Naive thymus-derived CD8-positive, alpha-beta T cell (primary cell): ENCODE measurements around the gene FBXL22. TPM values are rescaled to one million over a fixed set of nuclear protein-coding genes. Genes with fewer than 3 reads are reported as not detected.

Source experiments
- ATAC-seq, 2 donors: fragments of 150-1000 bp; cut with Tn5 transposase in 1 of 2; sonication (Bioruptor Pico), chemical (Tn5 transposase) in 1 of 2; 1 replicate in 1 of 2; 2 replicates in 1 of 2; pipeline ENCODE4 v1.10.0; 2021; ENCODE audit warnings: mild to moderate bottlenecking in 2 of 2, moderate library complexity in 2 of 2
- POLR2A ChIA-PET: fragments of 350-600 bp; sonication (Branson Sonifier 250); formaldehyde crosslinking; loops from one replicate; lab custom pipeline; 2021; ENCODE audit warnings: antibody characterized with exemption; lab: Charles Lee
- DNase-seq, 10 donors: peaks; one replicate each; pipeline versions ENCODE4 v3.0.0 to v3.0.0-alpha.2; 2020 to 2022
- H3K27ac Mint-ChIP-seq, 10 donors: one replicate each; pipeline ENCODE4 v1.8.0; 2020 to 2022; ENCODE audit warnings: mild to moderate bottlenecking in 10 of 10, mixed read lengths in 10 of 10, moderate library complexity in 4 of 10, inconsistent platforms in 1 of 10
- H3K27me3 Mint-ChIP-seq, 5 donors: one replicate each; pipeline ENCODE4 v1.8.0; 2021 to 2022; ENCODE audit warnings: mixed read lengths in 5 of 5
- H3K36me3 Mint-ChIP-seq, 3 donors: one replicate each; pipeline ENCODE4 v1.8.0; 2020 to 2022; ENCODE audit warnings: mixed read lengths in 3 of 3, mild to moderate bottlenecking in 2 of 3, inconsistent platforms in 1 of 3
- H3K4me1 Mint-ChIP-seq, 4 donors: one replicate each; pipeline ENCODE4 v1.8.0; 2021 to 2022; ENCODE audit warnings: mixed read lengths in 4 of 4
- H3K4me3 Mint-ChIP-seq, 10 donors: one replicate each; pipeline ENCODE4 v1.8.0; 2020 to 2022; ENCODE audit warnings: mild to moderate bottlenecking in 10 of 10, mixed read lengths in 10 of 10, moderate library complexity in 6 of 10, inconsistent platforms in 1 of 10
- H3K9me3 Mint-ChIP-seq, 9 donors: one replicate each; pipeline ENCODE4 v1.8.0; 2020 to 2022; ENCODE audit warnings: mixed read lengths in 9 of 9, mild to moderate bottlenecking in 3 of 9, inconsistent platforms in 1 of 9, moderate library complexity in 1 of 9
- polyA plus RNA-seq, 3 donors: library from polyadenylated mRNA; unstranded; fragments of 300-500 nt; fragmentation: Illumina TruSeq; gene quantifications; one replicate each; pipeline ENCODE4 v1.2.3, GENCODE V29; 2021
- total RNA-seq, 8 experiments: library from RNA in 2 of 8; stranded (reverse) in 2 of 8; gene quantifications; one replicate each; pipeline ENCODE4 v1.2.3 and lab custom pipeline; 2021 to 2026

Gene FBXL22
- total and polyA plus RNA-seq, 5 experiments from 2014 or later = 1.5 to 2.7 (median 2.0) TPM

- Mint-ChIP-seq H3K9me3 (no peaks in the 10 kb centered on the region), H3K4me1 (peaks cover 0 to 10% (median 4%) of the 10 kb centered on the region in 4 donors), H3K27me3 (no peaks in the 10 kb centered on the region), H3K4me3 (no peak overlapping the region), H3K27ac (peak overlapping the region in 1 of 10 donors; percentile 6), H3K36me3 (peaks cover 7 to 89% (median 26%) of the 10 kb centered on the region in 3 donors)
- DNase-seq = no peak
- no peak for ATAC-seq
- POLR2A ChIA-PET = interaction anchor here (2.2 kb wide), 1 partner anchor 26 kb away, joined by 5 read pairs; no protein-coding TSS in a partner anchor
Measured at GRCh38 chr15:63572749-63573464, 24.3 kb upstream of the FBXL22 start.

GRCh38 chr15:63573533-63573932 is 23.7 kb upstream of the FBXL22 start:
- peak overlapping the region in 4 of 10 donors; percentile 1 to 54 (median 12) for H3K27ac Mint-ChIP-seq
- POLR2A ChIA-PET = interaction anchor here (2.2 kb wide), 1 partner anchor 26 kb away, joined by 5 read pairs; no protein-coding TSS in a partner anchor
- no peaks in the 10 kb centered on the region for H3K9me3 Mint-ChIP-seq
- H3K36me3 Mint-ChIP-seq = peaks cover 3 to 86% (median 22%) of the 10 kb centered on the region in 3 donors
- no peak overlapping the region for H3K4me3 Mint-ChIP-seq
- H3K27me3 Mint-ChIP-seq = no peaks in the 10 kb centered on the region
- ATAC-seq (no peak), DNase-seq (no peak)
- H3K4me1 Mint-ChIP-seq = peaks cover 0 to 10% (median 4%) of the 10 kb centered on the region in 4 donors

GRCh38 chr15:63575312-63575711 is 21.9 kb upstream of the FBXL22 start:
- H3K27ac Mint-ChIP-seq = peak overlapping the region in 1 of 10 donors; percentile 82
- peaks cover 3 to 10% (median 4%) of the 10 kb centered on the region in 4 donors for H3K4me1 Mint-ChIP-seq
- no peaks in the 10 kb centered on the region for H3K27me3 Mint-ChIP-seq
- no peaks in the 10 kb centered on the region for H3K9me3 Mint-ChIP-seq
- POLR2A ChIA-PET = no interaction called here
- DNase-seq (no peak), ATAC-seq (no peak)
- no peak overlapping the region for H3K4me3 Mint-ChIP-seq
- H3K36me3 Mint-ChIP-seq = peaks cover 3 to 82% (median 22%) of the 10 kb centered on the region in 3 donors

- Mint-ChIP-seq H3K4me1 (peaks cover 4 to 10% (median 6%) of the 10 kb centered on the region in 4 donors), H3K36me3 (peaks cover 3 to 80% (median 22%) of the 10 kb centered on the region in 3 donors), H3K27ac (peak overlapping the region in 4 of 10 donors; percentile 29 to 77 (median 62)), H3K27me3 (no peaks in the 10 kb centered on the region), H3K9me3 (no peaks in the 10 kb centered on the region), H3K4me3 (no peak overlapping the region)
- DNase-seq (no peak), ATAC-seq (no peak)
- POLR2A ChIA-PET = interaction anchor here (0.6 to 0.7 kb wide), 2 partner anchors 116 to 284 kb away, joined by 3 read pairs; no protein-coding TSS in a partner anchor
Measured at GRCh38 chr15:63576441-63576840, 20.7 kb upstream of the FBXL22 start.

GRCh38 chr15:63582179-63582578 is 15.0 kb upstream of the FBXL22 start:
- Mint-ChIP-seq H3K4me1 (peaks cover 14 to 19% (median 17%) of the 10 kb centered on the region in 4 donors), H3K27ac (peak overlapping the region in 9 of 10 donors; percentile 15 to 83 (median 44)), H3K27me3 (no peaks in the 10 kb centered on the region), H3K36me3 (peaks cover 13 to 80% (median 39%) of the 10 kb centered on the region in 3 donors), H3K4me3 (no peak overlapping the region), H3K9me3 (peaks cover 0 to 2% (median 0%) of the 10 kb centered on the region in 9 donors)
- POLR2A ChIA-PET = no interaction called here
- DNase-seq = no peak
- peak in 1 of 2 donors; percentile 27 for ATAC-seq

- Mint-ChIP-seq H3K36me3 (peaks cover 13 to 74% (median 39%) of the 10 kb centered on the region in 3 donors), H3K27me3 (no peaks in the 10 kb centered on the region), H3K9me3 (peaks cover 0 to 2% (median 0%) of the 10 kb centered on the region in 9 donors), H3K4me3 (no peak overlapping the region), H3K27ac (peak overlapping the region; percentile 15 to 83 (median 42)), H3K4me1 (peaks cover 14 to 19% (median 17%) of the 10 kb centered on the region in 4 donors)
- ATAC-seq = no peak
- no peak for DNase-seq
- POLR2A ChIA-PET = interaction anchor here (0.6 kb wide), 1 partner anchor 10 kb away, joined by 4 read pairs; no protein-coding TSS in a partner anchor
Measured at GRCh38 chr15:63582718-63583426, 14.3 kb upstream of the FBXL22 start.

GRCh38 chr15:63586790-63587189 is 10.4 kb upstream of the FBXL22 start:
- Mint-ChIP-seq H3K27me3 (no peaks in the 10 kb centered on the region), H3K9me3 (peaks cover 0 to 2% (median 0%) of the 10 kb centered on the region in 9 donors), H3K36me3 (peaks cover 30 to 87% (median 58%) of the 10 kb centered on the region in 3 donors), H3K4me3 (no peak overlapping the region), H3K4me1 (peaks cover 23 to 26% (median 24%) of the 10 kb centered on the region in 4 donors), H3K27ac (peak overlapping the region in 8 of 10 donors; percentile 8 to 64 (median 34))
- POLR2A ChIA-PET = no interaction called here
- ATAC-seq (no peak), DNase-seq (no peak)

GRCh38 chr15:63587527-63587926 is 9.7 kb upstream of the FBXL22 start:
- Mint-ChIP-seq H3K4me1 (peaks cover 20 to 30% (median 23%) of the 10 kb centered on the region in 4 donors), H3K36me3 (peaks cover 26 to 86% (median 54%) of the 10 kb centered on the region in 3 donors), H3K27ac (peak overlapping the region in 1 of 10 donors; percentile 11), H3K9me3 (peaks cover 0 to 2% (median 0%) of the 10 kb centered on the region in 9 donors), H3K4me3 (no peak overlapping the region), H3K27me3 (no peaks in the 10 kb centered on the region)
- POLR2A ChIA-PET = interaction anchor here (1.1 to 1.3 kb wide), 2 partner anchors 13 to 123 kb away, joined by 3 read pairs; no protein-coding TSS in a partner anchor
- DNase-seq = no peak
- no peak for ATAC-seq

GRCh38 chr15:63588826-63589225 is 8.4 kb upstream of the FBXL22 start:
- H3K27ac Mint-ChIP-seq = peak overlapping the region in 3 of 10 donors; percentile 15 to 38 (median 36)
- no peaks in the 10 kb centered on the region for H3K27me3 Mint-ChIP-seq
- POLR2A ChIA-PET = interaction anchor here (0.9 to 1.3 kb wide), 3 partner anchors 10 to 124 kb away, joined by 3 read pairs; no protein-coding TSS in a partner anchor

GRCh38 chr15:63593705-63594671 is 3.2 kb upstream of the FBXL22 start:
- peaks cover 12 to 57% (median 21%) of the 10 kb centered on the region in 3 donors for H3K36me3 Mint-ChIP-seq
- POLR2A ChIA-PET = interaction anchor here (1.3 kb wide), 1 partner anchor 8 kb away, joined by 3 read pairs; no protein-coding TSS in a partner anchor
- DNase-seq (no peak), ATAC-seq (peak; percentile 15 to 24)
- H3K4me1 Mint-ChIP-seq = peaks cover 41 to 70% (median 66%) of the 10 kb centered on the region in 4 donors
- H3K27ac Mint-ChIP-seq = peak overlapping the region; percentile 9 to 93 (median 84)
- no peaks in the 10 kb centered on the region for H3K9me3 Mint-ChIP-seq
- H3K4me3 Mint-ChIP-seq = peak overlapping the region in 1 of 10 donors; percentile 16
- H3K27me3 Mint-ChIP-seq = no peaks in the 10 kb centered on the region

More at GRCh38 chr15:63588826-63589225, 8.4 kb upstream of the FBXL22 start:
- peaks cover 0 to 2% (median 0%) of the 10 kb centered on the region in 9 donors for H3K9me3 Mint-ChIP-seq
- H3K4me3 Mint-ChIP-seq = no peak overlapping the region
- H3K4me1 Mint-ChIP-seq = peaks cover 27 to 37% (median 30%) of the 10 kb centered on the region in 4 donors
- H3K36me3 Mint-ChIP-seq = peaks cover 25 to 86% (median 51%) of the 10 kb centered on the region in 3 donors
- no peak for ATAC-seq
- no peak for DNase-seq

GRCh38 chr15:63595065-63595464 is 2.1 kb upstream of the FBXL22 start:
- Mint-ChIP-seq H3K4me1 (peaks cover 45 to 80% (median 76%) of the 10 kb centered on the region in 4 donors), H3K27ac (peak overlapping the region in 9 of 10 donors; percentile 9 to 87 (median 83)), H3K4me3 (peak overlapping the region in 1 of 10 donors; percentile 40), H3K9me3 (no peaks in the 10 kb centered on the region), H3K36me3 (peaks cover under 1 to 46% (median 12%) of the 10 kb centered on the region in 3 donors), H3K27me3 (no peaks in the 10 kb centered on the region)
- POLR2A ChIA-PET = interaction anchor here (0.5 to 1.0 kb wide), 2 partner anchors 15 to 129 kb away, joined by 3 read pairs; no protein-coding TSS in a partner anchor
- ATAC-seq (no peak), DNase-seq (no peak)
